Activated gamma-delta T cell (primary cell): ENCODE results near the gene BBS9.

Experiments
- DNase-seq: peaks from one replicate; lab custom pipeline; 2025; lab: John Stamatoyannopoulos, UW

The BBS9 gene

DNA sequence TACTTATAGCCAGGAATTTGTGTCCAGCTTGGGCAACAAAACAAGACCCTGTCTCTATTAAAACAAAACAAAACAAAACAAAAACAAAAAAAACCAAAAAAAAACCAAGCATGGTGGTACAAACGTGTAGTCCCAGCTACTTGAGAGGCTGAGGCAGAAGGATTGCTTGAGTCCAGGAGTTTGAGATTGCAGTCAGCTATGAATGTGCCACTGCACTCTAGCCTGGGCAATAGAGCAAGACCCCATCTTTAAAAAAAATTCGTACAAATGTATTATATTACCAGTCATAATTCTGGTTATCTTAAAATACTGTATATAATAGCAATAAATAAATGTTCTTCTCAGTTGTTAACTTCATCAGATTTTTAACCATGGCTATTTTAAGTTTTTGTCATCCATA lies 2.3 kb upstream of the BBS9 start:
- no peak for DNase-seq

DNA sequence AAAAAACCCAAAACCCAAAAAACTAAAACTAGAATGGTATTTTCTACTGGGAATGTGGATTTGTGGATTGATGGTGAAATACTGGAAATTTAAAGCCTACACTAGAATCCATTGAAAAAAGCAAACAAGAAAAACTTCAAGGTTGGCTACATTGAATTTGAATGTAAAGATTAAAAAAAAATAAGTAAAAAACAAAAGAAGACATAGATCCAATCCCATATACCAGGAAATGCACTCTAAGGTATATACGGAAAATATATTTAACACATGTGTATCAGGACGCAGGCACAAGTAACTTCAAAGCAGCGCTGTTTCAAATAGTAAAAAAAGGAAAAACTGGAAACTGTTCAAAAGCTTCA lies 754 bp upstream of the BBS9 start:
- no peak for DNase-seq

DNA sequence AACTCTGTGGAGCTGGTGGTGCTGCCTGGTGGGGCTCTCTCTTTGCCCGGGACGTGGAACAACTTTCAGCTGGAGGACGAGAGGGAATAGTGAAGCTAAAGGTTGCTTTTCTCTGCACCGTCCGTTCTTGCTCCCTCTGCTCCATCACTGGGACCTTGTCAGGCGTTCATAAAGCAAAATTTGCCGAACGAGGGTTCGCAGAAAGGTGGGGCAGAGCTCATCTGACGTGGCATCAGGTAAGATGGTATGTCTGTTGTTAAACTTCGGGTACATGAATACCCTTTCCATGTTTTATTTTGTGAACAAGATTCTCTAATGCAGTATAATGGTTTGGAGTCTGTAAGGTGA lies 416 bp downstream of the BBS9 start:
- DNase-seq = no peak

DNA sequence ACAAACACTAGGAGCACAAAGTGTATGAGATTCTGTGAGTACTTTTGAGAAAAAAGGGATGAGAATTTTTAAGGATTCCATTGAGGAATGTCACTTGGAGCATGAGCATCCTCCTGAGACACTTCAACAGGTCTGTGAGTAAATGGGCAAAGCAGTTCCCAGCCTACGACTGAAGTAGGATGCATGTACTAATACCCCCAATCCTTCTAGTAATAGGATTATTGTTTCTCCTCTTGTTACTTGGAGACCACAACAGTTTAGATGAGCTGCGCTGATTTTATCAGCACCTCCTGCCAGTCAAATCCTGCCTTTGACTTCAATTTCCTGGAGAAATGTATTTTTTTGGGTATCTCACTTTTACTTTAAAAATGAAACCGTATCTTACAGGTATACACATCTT lies 820 bp downstream of the BBS9 start:
- DNase-seq = no peak

DNA sequence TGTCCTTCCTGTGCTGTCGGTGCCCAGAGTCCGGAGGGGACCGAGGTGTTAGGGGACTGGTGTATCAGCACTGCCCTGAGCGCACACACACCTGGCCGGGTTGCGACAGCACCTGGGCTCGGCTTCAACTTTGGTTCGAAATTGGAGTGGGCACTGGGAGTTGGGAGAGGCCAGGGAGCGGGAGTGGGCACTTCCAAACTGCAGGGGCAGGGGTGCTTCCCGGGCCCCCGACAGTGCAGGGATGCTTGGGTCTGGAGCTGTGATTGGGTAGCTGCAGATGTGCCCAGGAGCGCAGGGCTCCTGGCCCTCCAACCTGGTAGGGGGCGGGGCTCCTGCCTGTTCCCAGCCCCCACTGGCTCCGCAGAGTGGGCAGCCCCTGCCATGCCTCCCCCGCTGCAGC lies 7.7 kb downstream of the BBS9 start:
- DNase-seq = no peak

DNA sequence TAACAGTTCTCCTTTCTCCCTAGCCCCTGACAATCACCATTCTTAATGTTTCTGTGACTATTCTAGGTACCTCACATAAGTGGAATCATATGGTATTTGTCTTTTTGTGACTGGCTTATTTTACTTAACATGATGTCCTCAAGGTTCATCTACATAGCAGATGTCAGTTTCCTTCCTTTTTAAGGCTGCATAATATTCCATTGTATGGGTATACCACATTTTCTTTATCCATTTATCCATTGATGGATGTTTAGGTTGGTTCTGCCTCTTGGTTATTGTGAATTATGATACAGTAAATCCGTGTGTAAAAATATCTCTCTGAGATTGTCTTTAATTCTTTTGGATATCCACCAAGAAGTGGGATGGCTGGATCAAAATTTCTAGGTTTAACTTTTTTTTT lies 13.2 kb downstream of the BBS9 start:
- no peak for DNase-seq

DNA sequence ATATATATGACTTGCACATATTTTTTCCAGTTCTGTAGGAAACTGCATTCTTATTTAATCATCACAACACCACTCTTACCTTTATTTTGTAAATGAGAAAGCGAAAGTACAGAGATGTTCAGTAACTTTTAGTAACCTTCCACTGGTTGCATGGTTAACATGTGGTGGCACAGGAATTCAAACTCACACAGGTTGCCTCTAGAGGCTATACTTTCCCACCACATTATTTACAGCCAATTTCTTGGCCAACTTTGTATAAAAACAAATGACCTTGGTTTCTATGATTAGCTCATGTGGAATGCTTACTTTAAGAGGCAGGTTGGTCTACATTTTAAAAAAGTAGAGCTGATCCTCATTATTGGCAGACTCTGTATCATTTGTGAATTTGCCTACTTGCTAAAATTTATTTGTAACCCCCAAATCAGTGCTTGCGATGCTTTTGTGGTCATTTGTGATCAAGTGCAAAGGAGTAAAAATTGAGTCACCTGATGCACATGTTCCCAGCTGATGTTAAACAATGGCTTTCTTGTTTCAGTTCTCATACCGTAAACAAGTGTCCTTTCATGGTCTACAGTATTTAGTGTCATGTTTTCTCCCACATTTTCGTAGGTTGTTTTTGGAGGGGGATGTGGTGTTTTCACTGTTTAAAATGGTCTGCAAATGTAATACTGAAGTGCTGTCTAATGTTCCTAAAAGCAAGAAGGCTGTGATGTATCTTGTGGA lies 14.8 kb downstream of the BBS9 start:
- no peak for DNase-seq

DNA sequence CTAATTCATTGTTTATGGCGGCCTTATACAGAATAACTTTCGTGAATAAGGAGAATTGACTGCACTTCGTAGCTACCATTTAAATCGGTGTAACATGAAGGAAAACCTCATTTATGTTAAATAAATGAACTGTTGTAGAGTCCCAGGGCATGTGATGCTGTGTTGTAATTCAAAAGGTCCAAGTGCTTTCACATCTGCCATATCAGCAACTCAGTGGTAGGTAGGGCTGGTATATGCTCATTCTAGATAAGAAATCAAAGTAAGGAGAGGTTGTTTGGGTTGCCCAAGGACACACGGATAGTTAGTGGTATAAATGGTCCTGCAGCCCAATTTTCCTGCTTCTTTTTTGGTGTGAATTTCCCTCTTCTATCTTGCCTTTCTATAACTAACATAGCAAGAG lies 15.8 kb downstream of the BBS9 start:
- DNase-seq = no peak

DNA sequence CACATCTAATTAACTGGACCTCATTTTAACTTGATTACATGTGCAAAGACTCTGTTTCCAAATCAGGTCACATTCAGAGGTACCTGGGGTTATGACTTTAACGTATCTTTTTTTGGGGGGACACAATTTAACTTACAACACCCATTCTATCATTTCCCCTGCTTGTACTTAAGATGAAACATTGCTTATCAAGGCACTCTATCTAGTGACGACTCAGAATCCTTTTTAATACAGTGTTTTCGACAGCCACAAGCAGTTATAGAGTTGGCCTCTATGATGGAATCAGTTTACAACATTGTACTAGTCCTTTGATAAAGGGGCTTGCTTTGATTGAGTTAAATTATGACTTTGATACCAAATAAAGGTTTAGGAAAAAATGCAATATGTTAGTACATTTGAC lies 22.7 kb downstream of the BBS9 start:
- DNase-seq = no peak

DNA sequence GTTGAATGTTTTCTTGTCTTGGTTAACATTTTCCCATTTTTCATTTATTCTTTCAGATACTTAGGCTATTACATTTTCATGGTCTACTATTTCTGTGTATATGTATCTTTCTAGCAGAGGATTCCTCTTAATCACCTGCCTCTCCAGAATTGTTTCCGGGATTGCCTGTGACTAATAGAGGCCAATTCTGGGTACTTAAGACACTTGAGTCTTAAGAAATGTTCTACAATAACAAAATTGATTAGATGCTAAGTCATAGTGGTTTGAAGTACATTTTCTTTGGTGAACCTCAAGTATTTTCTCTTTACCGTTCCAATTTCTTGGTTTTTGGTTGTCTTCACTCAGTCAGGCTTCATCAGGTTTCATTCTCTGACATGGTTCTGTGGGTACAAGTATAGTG lies 26.4 kb downstream of the BBS9 start:
- DNase-seq = no peak

DNA sequence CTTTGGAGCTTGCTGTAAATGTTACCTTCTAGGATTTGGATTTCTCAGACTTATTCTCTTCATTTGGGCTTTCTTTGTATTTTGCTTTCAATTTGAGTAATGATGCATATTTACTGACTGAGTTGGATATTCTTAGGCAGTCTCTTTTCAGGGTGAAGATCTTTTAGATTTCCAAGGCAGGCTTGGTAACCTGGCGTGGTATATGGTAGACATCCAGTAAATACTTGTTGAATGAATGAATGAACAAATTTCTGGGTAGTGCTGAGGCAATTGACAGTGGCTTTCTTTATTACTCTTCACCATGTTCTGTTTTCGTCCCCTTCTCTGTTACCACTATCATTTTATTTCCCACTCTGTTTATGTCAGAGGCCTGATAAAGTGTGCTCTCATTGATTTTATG lies 27.1 kb downstream of the BBS9 start:
- DNase-seq = no peak

DNA sequence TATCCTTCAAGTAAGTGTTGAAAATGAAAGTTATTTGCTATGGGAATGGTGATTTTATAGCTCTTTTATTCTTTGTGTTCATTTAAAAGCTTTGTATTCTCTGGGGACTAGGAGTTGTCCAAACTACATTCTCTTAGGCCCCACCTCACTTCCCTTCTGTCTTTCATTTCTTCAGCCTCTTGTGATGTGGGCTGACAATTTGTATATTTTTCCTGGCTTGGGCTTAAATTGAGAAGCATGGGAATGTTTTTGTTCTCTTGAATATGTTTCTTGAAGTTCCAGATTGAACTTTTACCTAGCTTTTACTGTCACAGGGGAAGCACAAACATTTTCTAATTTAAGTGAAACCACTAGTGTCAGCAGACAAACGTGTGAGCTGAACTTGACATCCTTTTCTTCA lies 27.9 kb downstream of the BBS9 start:
- DNase-seq = no peak

DNA sequence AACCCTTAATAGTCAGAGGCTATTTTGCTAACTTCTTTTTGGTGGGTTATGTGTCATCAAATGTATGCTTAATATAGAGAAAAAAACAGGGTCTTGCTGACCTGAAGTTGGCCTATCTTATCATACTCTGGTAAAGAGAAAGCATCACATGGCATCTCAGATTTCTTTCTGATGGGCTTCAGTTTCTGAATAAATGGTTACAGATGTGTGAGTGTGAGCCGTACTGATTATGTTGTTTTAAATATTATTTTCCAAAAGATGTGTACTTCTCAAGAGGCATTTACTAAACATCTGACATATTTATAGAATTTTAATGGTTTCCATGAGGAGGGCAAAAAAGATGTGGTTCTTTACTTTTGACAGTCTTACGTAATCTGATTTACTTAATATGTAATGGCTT lies 28.4 kb downstream of the BBS9 start:
- DNase-seq = no peak

DNA sequence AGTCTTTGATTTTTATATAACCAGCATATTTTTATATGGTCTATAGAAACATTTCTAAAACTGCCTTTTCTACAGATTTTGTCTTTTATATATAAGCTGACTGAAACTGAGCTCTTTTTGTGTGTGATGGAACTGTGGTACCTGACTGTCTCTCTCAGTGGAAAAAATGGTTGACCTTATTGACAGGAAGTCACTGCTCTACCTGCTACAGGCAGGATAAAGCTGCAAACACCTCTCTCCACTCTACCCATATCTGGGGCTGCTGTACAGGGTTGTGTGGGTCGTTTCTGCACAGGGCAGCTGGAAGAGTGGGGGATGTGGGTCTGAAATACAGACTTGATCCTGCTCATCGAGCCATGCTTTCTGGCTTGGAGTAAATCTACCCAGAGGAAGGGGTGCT lies 48.5 kb downstream of the BBS9 start:
- no peak for DNase-seq

DNA sequence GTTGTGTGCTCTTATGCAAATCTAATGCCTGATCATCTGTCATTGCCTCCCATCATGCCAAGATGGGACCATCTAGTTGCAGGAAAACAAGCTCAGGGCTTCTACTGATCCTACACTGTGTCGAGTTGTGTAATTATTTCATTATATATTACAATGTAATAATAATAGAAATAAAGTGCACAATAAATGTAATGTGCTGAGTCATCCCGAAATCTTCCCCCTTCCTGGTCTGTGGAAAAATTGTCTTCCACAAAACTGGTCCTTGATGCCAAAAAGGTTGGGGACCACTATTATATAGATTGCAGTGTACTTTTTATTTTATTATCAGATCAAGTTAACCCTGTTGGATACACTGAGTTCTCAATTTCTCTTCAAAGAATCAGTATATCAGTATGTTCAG lies 50.2 kb downstream of the BBS9 start:
- DNase-seq = no peak

DNA sequence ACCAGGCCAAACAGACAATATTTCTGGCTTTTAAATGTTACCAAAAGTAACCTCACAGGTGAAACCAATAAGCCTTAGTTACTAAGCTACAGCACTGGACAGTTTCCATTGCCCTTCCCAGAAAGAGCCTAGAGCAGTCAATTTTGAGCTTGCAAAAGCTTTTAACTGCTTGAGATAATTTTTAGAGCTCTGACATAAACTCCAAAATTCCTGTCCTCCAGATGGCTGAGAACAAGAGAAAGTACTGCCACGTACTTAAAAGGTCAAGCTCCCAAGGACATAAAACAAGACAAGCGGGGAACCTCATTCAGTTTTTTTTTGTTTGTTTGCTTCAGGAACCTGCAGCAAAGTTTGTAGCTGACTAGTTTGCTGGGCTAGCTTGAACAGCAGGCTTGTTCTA lies 54.1 kb downstream of the BBS9 start:
- DNase-seq = no peak

DNA sequence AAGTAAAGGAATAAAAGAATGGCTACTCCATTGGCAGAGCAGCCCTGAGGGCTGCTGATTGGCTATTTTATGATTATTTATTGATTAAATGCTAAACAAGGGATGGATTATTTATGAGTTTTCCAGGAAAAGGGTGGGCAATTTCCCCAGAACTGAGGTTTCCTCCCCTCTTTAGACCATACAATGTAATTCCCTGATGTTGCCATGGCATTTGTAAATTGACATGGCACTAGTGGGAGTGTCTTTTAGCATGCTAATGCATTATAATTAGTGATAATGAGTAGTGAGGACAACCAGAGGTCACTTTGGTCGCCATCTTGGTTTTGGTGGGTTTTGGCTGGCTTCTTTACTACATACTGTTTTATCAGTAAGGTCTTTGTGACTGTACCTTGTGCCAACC lies 55.5 kb downstream of the BBS9 start:
- no peak for DNase-seq

DNA sequence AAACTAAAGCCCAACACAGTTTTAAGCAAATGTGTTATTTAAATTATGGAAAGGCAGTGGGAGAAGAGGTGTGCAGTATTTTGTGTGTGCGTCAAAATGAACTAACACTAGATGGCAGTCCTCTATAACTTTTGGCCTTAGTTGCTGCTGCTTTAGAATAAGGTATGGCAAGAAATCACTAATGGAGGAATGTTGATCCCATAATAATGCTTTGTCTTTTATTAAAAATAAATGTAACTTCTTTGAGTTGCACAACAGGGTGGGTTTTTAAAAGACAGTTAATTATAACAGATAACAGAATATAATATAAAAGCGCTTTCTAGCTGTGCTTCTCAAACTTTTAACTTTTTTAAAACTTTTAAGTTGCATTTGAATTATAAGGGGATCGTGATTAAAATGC lies 56.4 kb downstream of the BBS9 start:
- DNase-seq = no peak

DNA sequence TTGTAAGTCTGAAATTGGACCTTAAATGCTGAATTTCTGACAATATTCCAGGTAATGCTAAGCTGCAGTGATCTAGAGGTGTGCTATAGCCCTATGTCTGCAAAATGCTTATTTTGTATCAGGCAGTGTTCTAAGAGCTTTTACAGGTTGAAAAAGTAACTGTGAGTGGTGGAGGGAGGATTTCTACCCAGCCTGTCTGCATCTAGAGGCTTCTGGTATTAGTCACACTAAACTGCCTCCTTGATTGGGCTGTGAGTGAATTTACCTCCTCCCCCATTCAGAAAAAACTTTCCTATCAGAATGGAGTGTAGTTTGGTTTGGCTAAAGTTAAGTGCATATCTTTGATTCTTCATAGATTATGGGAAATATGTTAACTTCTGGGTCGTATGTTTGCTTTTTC lies 56.8 kb downstream of the BBS9 start:
- DNase-seq = no peak

DNA sequence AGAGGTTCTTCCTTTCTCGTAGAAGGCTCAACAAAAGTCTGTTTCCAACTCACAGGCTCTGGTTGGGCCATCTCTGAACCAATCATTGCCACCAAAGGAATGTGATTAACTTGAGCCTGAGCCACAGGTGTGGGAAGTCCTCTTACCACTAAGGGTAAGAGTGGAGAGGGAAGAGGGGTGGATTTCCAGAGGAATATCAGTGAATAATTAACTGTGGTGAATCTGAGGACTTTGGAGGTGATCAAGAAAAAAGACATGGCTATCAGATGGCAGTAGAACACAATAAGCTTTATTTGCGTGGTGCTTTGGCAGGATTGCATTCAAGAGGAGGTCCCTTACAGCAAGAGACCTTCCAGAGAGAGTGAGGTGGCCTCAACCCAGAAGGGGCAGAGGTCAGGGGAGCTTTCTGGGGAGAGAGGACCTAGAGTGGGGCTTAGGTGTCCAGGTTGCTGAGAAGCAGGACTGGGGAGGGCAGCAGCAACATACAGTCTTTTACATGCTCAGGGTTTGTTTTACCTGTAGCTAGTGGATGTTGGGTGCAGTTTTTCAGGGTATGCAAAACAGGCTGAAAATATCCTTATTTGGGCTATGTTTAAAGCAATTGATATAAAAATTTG lies 61.4 kb downstream of the BBS9 start:
- DNase-seq = no peak

DNA sequence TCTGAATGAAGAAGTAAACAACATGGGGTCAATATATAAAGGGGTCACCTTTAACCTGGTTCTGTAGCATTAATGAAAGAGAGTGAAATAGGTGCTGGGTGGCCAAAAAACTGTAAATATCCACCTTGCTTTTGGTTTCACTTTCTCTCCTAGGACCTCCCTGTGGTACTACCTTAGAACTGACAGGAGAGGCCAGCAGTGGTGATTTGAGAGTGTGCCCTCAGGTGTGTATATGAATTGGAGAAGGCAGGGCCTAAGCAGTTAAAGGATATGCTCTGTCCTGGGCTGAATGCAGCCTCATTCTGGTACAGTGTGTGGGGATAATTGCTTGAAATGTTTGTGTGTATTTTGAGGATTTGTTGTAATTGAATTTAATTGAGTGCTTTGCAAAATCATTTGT lies 62.0 kb downstream of the BBS9 start:
- no peak for DNase-seq

DNA sequence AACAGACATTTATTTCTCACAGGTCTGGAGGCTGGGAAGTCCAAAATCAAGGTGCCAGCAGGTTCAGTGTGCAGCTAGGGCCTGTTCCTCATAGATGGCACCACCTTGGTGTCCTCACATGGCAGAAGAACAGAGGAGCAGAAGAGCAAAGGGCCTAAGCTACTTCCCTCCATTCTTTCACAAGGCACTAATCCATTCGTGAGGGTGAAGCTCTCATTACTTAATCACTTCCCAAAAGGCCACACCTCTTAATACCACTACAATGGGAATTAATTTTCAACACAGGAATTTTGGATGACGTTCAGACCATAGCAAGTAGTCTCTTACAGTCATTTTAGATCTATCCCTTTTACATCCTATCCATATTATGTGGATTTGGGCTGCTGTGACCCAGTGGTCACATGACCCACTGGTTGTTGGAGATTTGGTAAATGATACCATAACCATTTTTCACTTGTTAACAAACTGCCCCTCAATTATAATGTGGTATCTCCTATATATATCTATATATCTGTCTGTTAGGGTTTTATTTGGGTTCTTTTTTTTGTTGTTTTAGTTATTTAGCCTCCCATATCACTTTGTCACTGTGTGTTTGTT lies 63.4 kb downstream of the BBS9 start:
- DNase-seq = no peak

DNA sequence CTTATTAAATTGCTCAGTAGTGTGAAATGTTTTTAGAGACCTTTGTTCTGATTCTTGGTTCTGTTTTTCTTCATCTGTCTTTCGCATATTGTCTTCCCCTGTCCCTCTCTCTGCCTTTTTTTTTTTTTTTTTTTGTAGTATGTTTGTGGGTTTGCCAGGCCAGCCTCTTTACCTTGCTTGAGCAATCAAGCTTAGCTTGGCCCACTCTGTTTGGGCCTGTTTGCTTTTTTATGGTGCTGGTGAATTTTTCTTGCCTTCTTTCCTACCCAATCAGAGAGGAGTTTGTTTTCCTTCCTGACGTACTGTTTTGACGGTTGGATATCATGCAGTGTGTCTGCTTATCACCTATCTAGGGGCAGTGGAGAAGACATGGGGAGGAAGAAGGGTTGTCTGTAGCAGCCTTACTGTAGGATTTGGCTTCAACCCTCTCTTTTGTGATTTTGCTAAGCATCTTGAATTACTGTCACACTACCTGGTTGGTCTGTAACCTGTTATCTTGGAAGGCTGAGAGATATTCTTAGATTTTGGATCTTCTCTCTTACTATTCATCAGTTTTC lies 64.0 kb downstream of the BBS9 start:
- DNase-seq = no peak

DNA sequence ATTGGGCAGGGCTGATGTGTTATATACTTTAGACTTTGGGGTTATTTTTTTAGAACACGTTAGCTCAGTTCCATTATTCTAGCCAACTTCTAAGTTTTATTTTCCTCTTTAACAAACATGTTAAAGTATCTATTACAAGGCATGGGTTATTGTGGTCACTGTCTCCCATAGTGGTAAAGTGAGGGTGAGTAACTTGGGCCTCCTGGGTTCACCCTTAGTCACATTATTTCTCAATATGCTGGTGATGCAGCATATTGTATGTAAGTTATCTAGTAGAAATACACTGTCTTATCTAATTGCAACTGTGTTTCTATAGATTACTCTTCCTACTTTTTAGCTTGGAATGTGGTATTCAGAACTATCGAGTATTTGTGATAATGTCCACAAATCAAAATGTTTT lies 65.9 kb downstream of the BBS9 start:
- DNase-seq = no peak
